GF-D8 (cell line): Measurements from ENCODE around the gene WNK2.
"Not testable (repeated sequence)": the region's sequence is repeated elsewhere in the genome, so short reads cannot be mapped to it uniquely, and the experiment has no call there.

Source experiments
- DNase-seq: peaks from one replicate; lab custom pipeline; 2025; lab: John Stamatoyannopoulos, UW

Gene WNK2

GRCh38 chr9:93336720-93337119 is 152.8 kb downstream of the WNK2 start:
- no peak for DNase-seq

GRCh38 chr9:93338196-93338595 is 154.3 kb downstream of the WNK2 start:
- not testable (repeated sequence) for DNase-seq

GRCh38 chr9:93340091-93340490 is 156.2 kb downstream of the WNK2 start:
- DNase-seq = no peak

GRCh38 chr9:93341820-93342219 is 157.9 kb downstream of the WNK2 start:
- not testable (repeated sequence) for DNase-seq

- not testable (repeated sequence) for DNase-seq
Observed at GRCh38 chr9:93342428-93342827, 158.5 kb downstream of the WNK2 start.

- no peak for DNase-seq
Observed at GRCh38 chr9:93343663-93344062, 159.7 kb downstream of the WNK2 start.

GRCh38 chr9:93345643-93346230 is 161.8 kb downstream of the WNK2 start:
- DNase-seq = no peak

- DNase-seq = no peak
Observed at GRCh38 chr9:93346231-93347112, 162.5 kb downstream of the WNK2 start.

GRCh38 chr9:93347371-93347975 is 163.5 kb downstream of the WNK2 start:
- not testable (repeated sequence) for DNase-seq

GRCh38 chr9:93353413-93354310 is 169.7 kb downstream of the WNK2 start:
- not testable (repeated sequence) for DNase-seq

GRCh38 chr9:93354451-93354850 is 170.5 kb downstream of the WNK2 start:
- no peak for DNase-seq

GRCh38 chr9:93355827-93356226 is 171.9 kb downstream of the WNK2 start:
- DNase-seq = no peak

- DNase-seq = no peak
Observed at GRCh38 chr9:93357649-93358048, 173.7 kb downstream of the WNK2 start.

- DNase-seq = not testable (repeated sequence)
Observed at GRCh38 chr9:93359907-93360306, 176.0 kb downstream of the WNK2 start.

GRCh38 chr9:93361995-93362394 is 178.1 kb downstream of the WNK2 start:
- no peak for DNase-seq

- no peak for DNase-seq
Observed at GRCh38 chr9:93364734-93365426, 180.9 kb downstream of the WNK2 start.

GRCh38 chr9:93365427-93366118 is 181.6 kb downstream of the WNK2 start:
- no peak for DNase-seq

GRCh38 chr9:93366119-93366447 is 182.1 kb downstream of the WNK2 start:
- DNase-seq = no peak

GRCh38 chr9:93366486-93366885 is 182.5 kb downstream of the WNK2 start:
- DNase-seq = not testable (repeated sequence)

GRCh38 chr9:93368437-93368836 is 184.5 kb downstream of the WNK2 start:
- no peak for DNase-seq

- DNase-seq = no peak
Observed at GRCh38 chr9:93369686-93370085, 185.7 kb downstream of the WNK2 start.
